ENCODE data around the gene SORCS2.

DNA sequence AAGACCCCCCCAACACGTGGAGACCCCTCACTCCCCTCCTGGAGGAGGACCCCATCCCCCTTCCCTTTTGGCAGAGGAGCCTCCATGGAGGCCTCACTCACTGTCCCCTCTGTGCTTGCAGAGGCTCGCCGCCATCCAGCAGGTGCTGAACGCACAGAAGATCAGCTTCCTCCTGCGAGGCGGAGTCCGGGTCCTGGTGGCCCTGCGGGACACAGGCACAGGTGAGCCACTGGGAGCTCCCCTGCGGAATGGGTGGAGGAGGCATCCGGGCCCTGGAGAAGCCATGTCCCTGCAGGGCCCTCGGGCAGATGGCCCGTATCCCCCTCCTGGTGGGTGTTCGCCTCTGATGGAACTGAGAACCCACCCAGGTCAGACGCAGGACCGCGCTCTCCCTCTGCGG, 540.9 kb downstream of the SORCS2 start:
- TF ChIP-seq, protein P1, sequence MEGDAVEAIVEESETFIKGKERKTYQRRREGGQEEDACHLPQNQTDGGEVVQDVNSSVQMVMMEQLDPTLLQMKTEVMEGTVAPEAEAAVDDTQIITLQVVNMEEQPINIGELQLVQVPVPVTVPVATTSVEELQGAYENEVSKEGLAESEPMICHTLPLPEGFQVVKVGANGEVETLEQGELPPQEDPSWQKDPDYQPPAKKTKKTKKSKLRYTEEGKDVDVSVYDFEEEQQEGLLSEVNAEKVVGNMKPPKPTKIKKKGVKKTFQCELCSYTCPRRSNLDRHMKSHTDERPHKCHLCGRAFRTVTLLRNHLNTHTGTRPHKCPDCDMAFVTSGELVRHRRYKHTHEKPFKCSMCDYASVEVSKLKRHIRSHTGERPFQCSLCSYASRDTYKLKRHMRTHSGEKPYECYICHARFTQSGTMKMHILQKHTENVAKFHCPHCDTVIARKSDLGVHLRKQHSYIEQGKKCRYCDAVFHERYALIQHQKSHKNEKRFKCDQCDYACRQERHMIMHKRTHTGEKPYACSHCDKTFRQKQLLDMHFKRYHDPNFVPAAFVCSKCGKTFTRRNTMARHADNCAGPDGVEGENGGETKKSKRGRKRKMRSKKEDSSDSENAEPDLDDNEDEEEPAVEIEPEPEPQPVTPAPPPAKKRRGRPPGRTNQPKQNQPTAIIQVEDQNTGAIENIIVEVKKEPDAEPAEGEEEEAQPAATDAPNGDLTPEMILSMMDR (IDR thresholded peaks at IDR 0.05; ENCODE audit: low read depth, low read length, poor library complexity, severe bottlenecking), result no peak
- TF ChIP-seq EZH2phosphoT487 (IDR thresholded peaks at IDR 0.05; ENCODE audit: borderline replicate concordance, low read length), result no peak

Data from DOHH2 (cell line).